Liver (tissue), 9 donors: ENCODE results near the gene FRYL. TPM values are rescaled to one million over a fixed set of nuclear protein-coding genes. Genes with fewer than 3 reads are reported as not detected.
"Not testable (repeated sequence)": the region's sequence is repeated elsewhere in the genome, so short reads cannot be mapped to it uniquely, and the experiment has no call there.

Source experiments
- DNase-seq: peaks from one replicate; pipeline ENCODE4 v3.0.0-alpha.2; 2017; ENCODE audit warnings: low spot score
- H3K27ac ChIP-seq, 2 donors: one replicate each; pipeline ENCODE4 v1.7.0; 2013; ENCODE audit warnings: inconsistent platforms in 2 of 2, low read length in 2 of 2, control low read depth in 1 of 2, low read depth in 1 of 2, mild to moderate bottlenecking in 1 of 2
- H3K27me3 ChIP-seq, 4 donors: one replicate each; pipeline versions ENCODE4 v1.6.1 to v1.7.0; 2013; ENCODE audit warnings: low read length in 3 of 4, inconsistent platforms in 1 of 4, mild to moderate bottlenecking in 1 of 4, moderate library complexity in 1 of 4; ENCODE audit not compliant: control insufficient read depth in 4 of 4, insufficient read depth in 4 of 4
- H3K36me3 ChIP-seq, 4 donors: one replicate each; pipeline versions ENCODE4 v1.6.1 to v1.7.0; 2013; ENCODE audit warnings: low read length in 3 of 4, mild to moderate bottlenecking in 3 of 4, low read depth in 1 of 4, moderate library complexity in 1 of 4; ENCODE audit not compliant: control insufficient read depth in 4 of 4, insufficient read depth in 3 of 4
- H3K4me1 ChIP-seq, 4 donors: one replicate each; pipeline versions ENCODE4 v1.6.1 to v1.7.0; 2013; ENCODE audit warnings: low read length in 3 of 4, mild to moderate bottlenecking in 3 of 4, moderate library complexity in 1 of 4; ENCODE audit not compliant: control insufficient read depth in 4 of 4, insufficient read depth in 4 of 4
- H3K4me3 ChIP-seq, 3 donors: one replicate each; pipeline versions ENCODE4 v1.6.1 to v1.7.0; 2013; ENCODE audit warnings: low read length in 3 of 3, control low read depth in 1 of 3, low read depth in 1 of 3, mild to moderate bottlenecking in 1 of 3
- H3K9ac ChIP-seq, 2 donors: one replicate each; pipeline ENCODE4 v1.7.0; 2013; ENCODE audit warnings: low read length in 2 of 2, mild to moderate bottlenecking in 2 of 2, moderate library complexity in 2 of 2, control low read depth in 1 of 2, low read depth in 1 of 2
- H3K9me3 ChIP-seq, 4 donors: one replicate each; pipeline versions ENCODE4 v1.6.1 to v1.7.0; 2013; ENCODE audit warnings: low read length in 3 of 4; ENCODE audit not compliant: control insufficient read depth in 4 of 4
- EGR1 ChIP-seq, 2 donors: IDR thresholded peaks; 2 replicates each; pipeline ENCODE4 v1.6.1; 2016 to 2018; ENCODE audit warnings: antibody characterized with exemption in 2 of 2, low read depth in 2 of 2
- FOXA1 ChIP-seq: IDR thresholded peaks from 2 replicates; pipeline ENCODE4 v1.6.1; 2016; ENCODE audit warnings: antibody characterized with exemption
- GABPA ChIP-seq, 2 donors: IDR thresholded peaks in 1 of 2; conservative IDR thresholded peaks in 1 of 2; 2 replicates each; pipeline ENCODE4 v1.6.1; 2016; ENCODE audit warnings: antibody characterized with exemption in 2 of 2, mild to moderate bottlenecking in 1 of 2, moderate library complexity in 1 of 2
- HNF4A ChIP-seq, 2 donors: conservative IDR thresholded peaks; 2 replicates each; pipeline ENCODE4 v1.6.1; 2016; ENCODE audit warnings: antibody characterized with exemption in 2 of 2, mild to moderate bottlenecking in 2 of 2
- HNF4G ChIP-seq: IDR thresholded peaks from 2 replicates; pipeline ENCODE4 v1.6.1; 2016; ENCODE audit warnings: antibody characterized with exemption
- JUND ChIP-seq, 2 donors: IDR thresholded peaks; 2 replicates each; pipeline ENCODE4 v1.6.1; 2016; ENCODE audit warnings: antibody characterized with exemption in 2 of 2
- NR2F2 ChIP-seq: IDR thresholded peaks from 2 replicates; pipeline ENCODE4 v1.6.1; 2016; ENCODE audit warnings: antibody characterized with exemption
- RAD21 ChIP-seq, 2 donors: IDR thresholded peaks; 2 replicates each; pipeline ENCODE4 v1.6.1; 2016; ENCODE audit warnings: antibody characterized with exemption in 2 of 2, mild to moderate bottlenecking in 2 of 2
- RXRA ChIP-seq, 2 donors: IDR thresholded peaks; 2 replicates each; pipeline ENCODE4 v1.6.1; 2017 to 2018; ENCODE audit warnings: antibody characterized with exemption in 2 of 2, mild to moderate bottlenecking in 1 of 2
- SP1 ChIP-seq: IDR thresholded peaks from 2 replicates; pipeline ENCODE4 v1.6.1; 2018; ENCODE audit warnings: antibody characterized with exemption, mild to moderate bottlenecking
- TAF1 ChIP-seq: conservative IDR thresholded peaks from 2 replicates; pipeline ENCODE4 v1.6.1; 2016; ENCODE audit warnings: antibody characterized with exemption, mild to moderate bottlenecking
- YY1 ChIP-seq: IDR thresholded peaks from 2 replicates; pipeline ENCODE4 v1.6.1; 2016; ENCODE audit warnings: antibody characterized with exemption, mild to moderate bottlenecking
- WGBS: extraction: QIAGEN DNeasy Blood & Tissue Kit; methylation state at CpG from one replicate; pipeline ENCODE4 v1.1.7; 2013; 5-methylcytosine and 5-hydroxymethylcytosine counted together
- polyA plus RNA-seq, 2 donors: library from polyadenylated mRNA; stranded (reverse) in 1 of 2; unstranded in 1 of 2; fragments of 200-250 nt in 1 of 2; fragments of >200 nt in 1 of 2; fragmentation: Nextera tagmentation in 1 of 2; extraction: Ambion mirVana in 1 of 2; gene quantifications; one replicate each; pipeline versions ENCODE4 v1.2.1 to v1.2.3, GENCODE V29; 2013 to 2015
- total RNA-seq, 2 donors: library from RNA; depleted of rRNA; stranded (reverse); fragments of >200 nt; gene quantifications; one replicate each; pipeline ENCODE4 v1.2.3, GENCODE V29; 2014
- TF ChIP-seq, protein P1 (sequence below): fragments of 150-350 bp; IDR thresholded peaks from 2 replicates; pipeline ENCODE4 v1.5.1; 2017; ENCODE audit warnings: improper control_type of control experiment, low read depth, low read length; ENCODE audit not compliant: missing input control
- TF ChIP-seq, protein P2 (sequence below): IDR thresholded peaks from 2 replicates; pipeline ENCODE4 v1.6.1; 2016; ENCODE audit warnings: antibody characterized with exemption
- TF ChIP-seq, protein P3 (sequence below): IDR thresholded peaks from 2 replicates; pipeline ENCODE4 v1.6.1; 2016; ENCODE audit warnings: antibody characterized with exemption
- TF ChIP-seq, protein P4 (sequence below): IDR thresholded peaks from 2 replicates; pipeline ENCODE4 v1.6.1; 2016; ENCODE audit warnings: antibody characterized with exemption, mild to moderate bottlenecking
- TF ChIP-seq, protein P5 (sequence below): IDR thresholded peaks from 2 replicates; pipeline ENCODE4 v1.6.1; 2016; ENCODE audit warnings: antibody characterized with exemption
- donor health status: healthy.
- donor health status: healthy.
- donor health status: healthy.
- donor health status: healthy.
- donor health status: healthy.

FRYL gene
- total and polyA plus RNA-seq, 4 donors = 5.3 to 79.0 (median 27.2) TPM

DNA sequence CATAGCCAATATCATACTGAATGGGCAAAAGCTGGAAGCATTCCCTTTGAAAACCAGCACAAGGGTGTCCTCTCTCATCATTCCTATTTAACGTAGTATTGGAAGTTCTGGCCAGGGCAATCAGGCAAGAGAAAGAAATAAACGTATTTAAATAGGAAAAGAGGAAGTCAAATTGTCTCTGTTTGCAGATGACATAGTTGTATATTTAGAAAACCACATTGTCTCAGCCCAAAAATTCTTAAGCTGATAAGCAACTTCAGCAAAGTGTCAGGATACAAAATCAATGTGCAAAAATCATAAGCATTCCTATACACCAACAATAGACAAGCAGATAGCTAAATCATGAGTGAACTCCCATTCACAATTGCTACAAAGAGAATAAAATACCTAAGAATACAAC lies 41.4 kb upstream of the FRYL start:
- not testable (repeated sequence) for DNase-seq, H3K4me3 ChIP-seq, H3K9me3 ChIP-seq, H3K27me3 ChIP-seq, H3K27ac ChIP-seq, H3K4me1 ChIP-seq, H3K9ac ChIP-seq, H3K36me3 ChIP-seq
- 63% methylated on average over 2 of the region's 2 CpGs for WGBS

DNA sequence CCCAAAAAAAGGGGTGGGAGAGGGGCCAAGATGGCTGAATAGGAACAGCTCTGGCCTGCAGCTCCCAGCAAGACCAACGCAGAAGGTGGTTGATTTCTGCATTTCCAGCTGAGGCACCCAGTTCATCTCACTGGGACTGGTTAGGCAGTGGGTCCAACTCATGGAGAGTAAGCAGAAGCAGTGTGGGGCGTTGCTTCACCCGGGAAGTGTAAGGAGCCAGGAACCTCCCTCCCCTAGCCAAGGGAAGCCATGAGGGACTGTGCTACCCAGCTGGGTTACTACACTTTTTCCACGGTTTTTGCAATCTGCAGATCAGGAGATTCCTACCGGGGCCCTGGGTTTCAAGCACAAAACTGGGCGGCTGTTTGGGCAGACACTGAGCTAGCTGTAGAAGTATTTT lies 36.9 kb upstream of the FRYL start:
- Histone ChIP-seq H3K27ac (no peak overlapping the region), H3K4me3 (no peak overlapping the region), H3K9ac (no peak overlapping the region), H3K36me3 (no peaks in the 10 kb centered on the region), H3K4me1 (no peaks in the 10 kb centered on the region), H3K27me3 (no peaks in the 10 kb centered on the region), H3K9me3 (no peaks in the 10 kb centered on the region)
- 95% methylated on average over 6 of the region's 6 CpGs for WGBS
- TF ChIP-seq SP1 (no peak), GABPA (IDR thresholded peaks at IDR 0.05 in 1 of 2, conservative IDR thresholded peaks at IDR 0.05 in 1 of 2) (no peak), NR2F2 (no peak), RAD21 (IDR thresholded peaks at IDR 0.05) (no peak), JUND (IDR thresholded peaks at IDR 0.05) (no peak), EGR1 (IDR thresholded peaks at IDR 0.05; ENCODE audit: low read depth in 2 of 2) (no peak), TAF1 (no peak), RXRA (IDR thresholded peaks at IDR 0.05) (no peak), YY1 (no peak), FOXA1 (no peak), HNF4G (no peak), HNF4A (conservative IDR thresholded peaks at IDR 0.05) (no peak)
- TF ChIP-seq, protein P1, sequence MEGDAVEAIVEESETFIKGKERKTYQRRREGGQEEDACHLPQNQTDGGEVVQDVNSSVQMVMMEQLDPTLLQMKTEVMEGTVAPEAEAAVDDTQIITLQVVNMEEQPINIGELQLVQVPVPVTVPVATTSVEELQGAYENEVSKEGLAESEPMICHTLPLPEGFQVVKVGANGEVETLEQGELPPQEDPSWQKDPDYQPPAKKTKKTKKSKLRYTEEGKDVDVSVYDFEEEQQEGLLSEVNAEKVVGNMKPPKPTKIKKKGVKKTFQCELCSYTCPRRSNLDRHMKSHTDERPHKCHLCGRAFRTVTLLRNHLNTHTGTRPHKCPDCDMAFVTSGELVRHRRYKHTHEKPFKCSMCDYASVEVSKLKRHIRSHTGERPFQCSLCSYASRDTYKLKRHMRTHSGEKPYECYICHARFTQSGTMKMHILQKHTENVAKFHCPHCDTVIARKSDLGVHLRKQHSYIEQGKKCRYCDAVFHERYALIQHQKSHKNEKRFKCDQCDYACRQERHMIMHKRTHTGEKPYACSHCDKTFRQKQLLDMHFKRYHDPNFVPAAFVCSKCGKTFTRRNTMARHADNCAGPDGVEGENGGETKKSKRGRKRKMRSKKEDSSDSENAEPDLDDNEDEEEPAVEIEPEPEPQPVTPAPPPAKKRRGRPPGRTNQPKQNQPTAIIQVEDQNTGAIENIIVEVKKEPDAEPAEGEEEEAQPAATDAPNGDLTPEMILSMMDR = no peak
- TF ChIP-seq, protein P2, sequence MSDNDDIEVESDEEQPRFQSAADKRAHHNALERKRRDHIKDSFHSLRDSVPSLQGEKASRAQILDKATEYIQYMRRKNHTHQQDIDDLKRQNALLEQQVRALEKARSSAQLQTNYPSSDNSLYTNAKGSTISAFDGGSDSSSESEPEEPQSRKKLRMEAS = no peak
- TF ChIP-seq, protein P3, sequence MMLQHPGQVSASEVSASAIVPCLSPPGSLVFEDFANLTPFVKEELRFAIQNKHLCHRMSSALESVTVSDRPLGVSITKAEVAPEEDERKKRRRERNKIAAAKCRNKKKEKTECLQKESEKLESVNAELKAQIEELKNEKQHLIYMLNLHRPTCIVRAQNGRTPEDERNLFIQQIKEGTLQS = no peak
- TF ChIP-seq, protein P4, sequence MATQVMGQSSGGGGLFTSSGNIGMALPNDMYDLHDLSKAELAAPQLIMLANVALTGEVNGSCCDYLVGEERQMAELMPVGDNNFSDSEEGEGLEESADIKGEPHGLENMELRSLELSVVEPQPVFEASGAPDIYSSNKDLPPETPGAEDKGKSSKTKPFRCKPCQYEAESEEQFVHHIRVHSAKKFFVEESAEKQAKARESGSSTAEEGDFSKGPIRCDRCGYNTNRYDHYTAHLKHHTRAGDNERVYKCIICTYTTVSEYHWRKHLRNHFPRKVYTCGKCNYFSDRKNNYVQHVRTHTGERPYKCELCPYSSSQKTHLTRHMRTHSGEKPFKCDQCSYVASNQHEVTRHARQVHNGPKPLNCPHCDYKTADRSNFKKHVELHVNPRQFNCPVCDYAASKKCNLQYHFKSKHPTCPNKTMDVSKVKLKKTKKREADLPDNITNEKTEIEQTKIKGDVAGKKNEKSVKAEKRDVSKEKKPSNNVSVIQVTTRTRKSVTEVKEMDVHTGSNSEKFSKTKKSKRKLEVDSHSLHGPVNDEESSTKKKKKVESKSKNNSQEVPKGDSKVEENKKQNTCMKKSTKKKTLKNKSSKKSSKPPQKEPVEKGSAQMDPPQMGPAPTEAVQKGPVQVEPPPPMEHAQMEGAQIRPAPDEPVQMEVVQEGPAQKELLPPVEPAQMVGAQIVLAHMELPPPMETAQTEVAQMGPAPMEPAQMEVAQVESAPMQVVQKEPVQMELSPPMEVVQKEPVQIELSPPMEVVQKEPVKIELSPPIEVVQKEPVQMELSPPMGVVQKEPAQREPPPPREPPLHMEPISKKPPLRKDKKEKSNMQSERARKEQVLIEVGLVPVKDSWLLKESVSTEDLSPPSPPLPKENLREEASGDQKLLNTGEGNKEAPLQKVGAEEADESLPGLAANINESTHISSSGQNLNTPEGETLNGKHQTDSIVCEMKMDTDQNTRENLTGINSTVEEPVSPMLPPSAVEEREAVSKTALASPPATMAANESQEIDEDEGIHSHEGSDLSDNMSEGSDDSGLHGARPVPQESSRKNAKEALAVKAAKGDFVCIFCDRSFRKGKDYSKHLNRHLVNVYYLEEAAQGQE = no peak
- TF ChIP-seq, protein P5, sequence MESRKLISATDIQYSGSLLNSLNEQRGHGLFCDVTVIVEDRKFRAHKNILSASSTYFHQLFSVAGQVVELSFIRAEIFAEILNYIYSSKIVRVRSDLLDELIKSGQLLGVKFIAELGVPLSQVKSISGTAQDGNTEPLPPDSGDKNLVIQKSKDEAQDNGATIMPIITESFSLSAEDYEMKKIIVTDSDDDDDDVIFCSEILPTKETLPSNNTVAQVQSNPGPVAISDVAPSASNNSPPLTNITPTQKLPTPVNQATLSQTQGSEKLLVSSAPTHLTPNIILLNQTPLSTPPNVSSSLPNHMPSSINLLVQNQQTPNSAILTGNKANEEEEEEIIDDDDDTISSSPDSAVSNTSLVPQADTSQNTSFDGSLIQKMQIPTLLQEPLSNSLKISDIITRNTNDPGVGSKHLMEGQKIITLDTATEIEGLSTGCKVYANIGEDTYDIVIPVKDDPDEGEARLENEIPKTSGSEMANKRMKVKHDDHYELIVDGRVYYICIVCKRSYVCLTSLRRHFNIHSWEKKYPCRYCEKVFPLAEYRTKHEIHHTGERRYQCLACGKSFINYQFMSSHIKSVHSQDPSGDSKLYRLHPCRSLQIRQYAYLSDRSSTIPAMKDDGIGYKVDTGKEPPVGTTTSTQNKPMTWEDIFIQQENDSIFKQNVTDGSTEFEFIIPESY = no peak
- no peak for DNase-seq

DNA sequence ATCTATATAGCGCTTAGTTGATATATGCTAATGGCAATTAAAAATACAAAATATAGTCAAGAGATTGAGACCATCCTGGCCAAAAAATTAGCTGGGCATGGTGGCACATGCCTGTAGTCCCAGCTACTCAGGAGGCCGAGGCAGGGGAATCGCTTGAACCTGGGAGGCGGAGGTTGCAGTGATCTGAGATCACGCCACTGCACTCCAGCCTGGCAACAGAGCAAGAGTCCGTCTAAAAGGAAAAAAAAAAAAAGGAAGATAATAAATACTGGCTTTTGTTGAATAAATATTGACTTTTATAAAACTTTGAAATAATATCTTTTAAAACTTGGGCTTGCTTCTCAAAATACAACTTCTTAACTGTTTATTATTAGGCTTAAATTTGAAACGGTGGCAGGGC lies 36.2 kb upstream of the FRYL start:
- not testable (repeated sequence) for H3K9ac ChIP-seq, H3K4me1 ChIP-seq, H3K27me3 ChIP-seq, H3K9me3 ChIP-seq, H3K4me3 ChIP-seq, H3K27ac ChIP-seq, DNase-seq, H3K36me3 ChIP-seq
- WGBS = 96% methylated on average over 7 of the region's 7 CpGs
